GM19324 (cell line): ENCODE results near the gene METRNL.
"Not testable (repeated sequence)": the region's sequence is repeated elsewhere in the genome, so short reads cannot be mapped to it uniquely, and the experiment has no call there.

Experiments used
- ATAC-seq: cut with Tn5 transposase; IDR thresholded peaks from one replicate; pipeline ENCODE4 v1.9.1; 2021; ENCODE audit warnings: mild to moderate bottlenecking, moderate library complexity; ENCODE audit not compliant: unreplicated experiment, low FRiP score

The METRNL gene, protein sequence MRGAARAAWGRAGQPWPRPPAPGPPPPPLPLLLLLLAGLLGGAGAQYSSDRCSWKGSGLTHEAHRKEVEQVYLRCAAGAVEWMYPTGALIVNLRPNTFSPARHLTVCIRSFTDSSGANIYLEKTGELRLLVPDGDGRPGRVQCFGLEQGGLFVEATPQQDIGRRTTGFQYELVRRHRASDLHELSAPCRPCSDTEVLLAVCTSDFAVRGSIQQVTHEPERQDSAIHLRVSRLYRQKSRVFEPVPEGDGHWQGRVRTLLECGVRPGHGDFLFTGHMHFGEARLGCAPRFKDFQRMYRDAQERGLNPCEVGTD

GRCh38 chr17:83079352-83079747, at the start of gene METRNL:
TSS of gene METRNL (plus strand) at chr17:83079609. CDS start at chr17:83079816, 207 bp downstream.
- ATAC-seq: peak; percentile 46

DNA sequence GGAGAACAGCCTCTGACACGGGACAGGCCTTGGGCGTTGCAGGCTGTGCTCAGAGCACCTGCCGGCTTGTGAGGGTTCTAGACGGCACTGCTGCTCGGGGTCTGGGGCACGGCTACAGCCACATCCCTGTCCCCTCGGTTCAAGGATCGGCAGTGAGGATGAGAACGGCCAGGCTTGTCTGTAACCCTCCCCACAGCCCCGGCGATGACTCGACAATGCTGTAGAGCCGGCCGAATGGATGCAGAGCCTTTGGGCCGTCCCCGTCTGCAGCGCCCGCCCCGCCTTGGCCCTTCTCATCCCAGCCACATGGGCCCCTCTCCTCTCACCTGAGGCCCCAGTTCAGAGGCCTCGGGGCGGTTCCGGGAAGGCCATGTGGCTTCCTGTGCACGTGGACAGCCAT, 49.0 kb upstream of the METRNL start:
- ATAC-seq: no peak

DNA sequence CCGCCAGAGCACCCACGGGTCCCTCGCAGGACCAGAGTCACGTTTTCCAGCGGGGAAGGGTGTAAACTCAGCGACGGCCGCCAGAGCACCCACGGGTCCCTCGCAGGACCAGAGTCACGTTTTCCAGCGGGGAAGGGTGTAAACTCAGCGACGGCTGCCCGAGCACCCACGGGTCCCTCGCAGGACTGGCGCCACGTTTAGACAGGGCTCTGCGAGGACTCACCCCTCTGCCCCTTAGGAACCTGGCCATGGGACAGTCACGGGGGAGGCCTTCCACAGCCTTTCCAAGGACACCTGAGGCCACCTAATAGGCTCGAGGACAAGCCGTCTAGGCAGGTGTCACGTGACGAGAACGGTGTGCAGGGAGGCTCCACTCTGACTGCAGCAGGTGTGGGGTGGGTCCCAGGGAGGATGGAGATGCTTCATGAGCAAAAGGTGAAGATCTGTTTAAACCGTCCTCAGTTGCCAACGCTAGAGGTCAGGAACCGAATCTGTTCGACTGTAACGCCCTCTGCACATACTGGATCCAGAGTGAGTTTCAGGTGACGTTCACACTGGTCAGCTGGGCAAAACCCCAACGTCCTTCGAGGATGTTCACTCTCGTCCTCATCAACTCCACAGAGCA, 48.0 kb upstream of the METRNL start:
- ATAC-seq: no peak

GRCh38 chr17:83031946-83032451, 47.4 kb upstream of the METRNL start:
- not testable (repeated sequence) for ATAC-seq

DNA sequence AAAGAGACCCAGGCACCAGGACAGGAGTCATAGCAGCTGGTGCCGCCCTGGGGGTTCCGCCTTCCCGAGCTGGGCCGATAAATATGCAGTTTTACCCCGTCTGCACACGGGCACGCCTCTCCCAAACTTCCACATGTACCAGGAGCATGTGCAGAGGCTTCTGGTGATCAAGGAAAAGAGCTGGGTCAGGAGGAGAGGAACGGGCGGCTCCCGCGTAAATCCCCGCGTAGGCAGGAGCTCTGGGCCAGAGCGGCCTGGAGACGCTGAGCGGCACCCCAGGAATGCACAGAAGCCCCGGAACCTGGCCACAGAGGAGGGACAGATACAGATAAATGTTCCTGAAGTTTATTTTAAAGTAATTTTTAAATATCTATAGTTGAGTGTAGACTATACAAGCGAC, 46.6 kb upstream of the METRNL start:
- no peak for ATAC-seq

DNA sequence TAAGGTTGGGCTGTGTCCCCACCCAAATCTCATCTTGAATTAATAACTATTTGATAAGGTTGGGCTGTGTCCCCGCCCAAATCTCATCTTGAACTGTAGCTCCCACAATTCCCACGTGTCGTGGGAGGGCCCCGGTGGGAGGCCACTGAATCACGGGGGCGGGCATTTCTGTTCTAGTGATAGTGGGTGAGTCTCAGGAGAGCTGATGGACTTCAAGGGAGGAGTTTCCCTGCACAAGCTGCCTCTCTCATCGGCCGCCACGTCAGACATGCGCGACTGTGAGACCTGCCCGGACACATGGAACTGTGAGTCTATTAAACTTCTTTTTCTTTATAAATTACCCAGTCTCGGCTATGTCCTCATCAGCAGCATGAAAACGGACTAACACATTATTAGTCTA, 44.9 kb upstream of the METRNL start:
- no peak for ATAC-seq

DNA sequence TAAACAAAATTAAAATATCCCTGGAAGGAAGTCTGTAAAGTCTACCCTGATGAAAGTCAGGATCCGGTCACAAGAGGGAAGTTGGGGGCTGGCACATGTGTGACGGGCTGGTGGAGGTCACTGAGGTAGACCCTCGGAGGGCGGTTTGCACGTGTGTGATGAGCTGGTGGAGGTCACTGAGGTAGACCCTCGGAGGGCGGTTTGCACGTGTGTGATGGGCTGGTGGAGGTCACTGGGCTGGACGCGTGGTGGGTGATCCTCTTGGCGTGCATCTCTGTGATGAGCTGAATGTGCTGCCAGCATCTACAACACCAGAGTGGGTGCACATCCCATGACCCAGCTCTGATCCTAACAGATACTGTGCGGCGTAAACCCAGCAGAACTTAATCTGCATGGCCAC, 43.7 kb upstream of the METRNL start:
- ATAC-seq: no peak

GRCh38 chr17:83036193-83036592, 43.2 kb upstream of the METRNL start:
- no peak for ATAC-seq

DNA sequence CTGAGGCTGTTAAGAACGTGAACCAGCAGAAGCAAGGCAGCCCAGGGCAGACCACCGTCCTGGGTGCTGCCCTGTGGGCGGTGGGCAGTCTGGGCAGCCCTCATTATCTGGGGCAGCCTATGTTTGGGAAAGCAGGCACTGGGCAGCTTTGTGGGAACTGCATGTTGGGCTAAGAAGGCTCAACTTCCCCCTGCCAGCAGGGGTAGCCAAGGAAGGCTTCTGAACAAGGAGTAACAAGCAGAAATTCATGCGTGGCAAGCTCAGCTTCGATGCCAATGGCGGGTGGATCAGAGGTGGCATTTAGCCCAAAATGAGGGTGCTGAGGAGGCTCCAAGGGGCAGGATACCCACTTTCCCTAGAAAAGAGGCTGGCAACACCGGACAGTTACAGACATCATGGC, 42.7 kb upstream of the METRNL start:
- ATAC-seq: no peak

- no peak for ATAC-seq
Measured at GRCh38 chr17:83037084-83037873, 42.1 kb upstream of the METRNL start.

DNA sequence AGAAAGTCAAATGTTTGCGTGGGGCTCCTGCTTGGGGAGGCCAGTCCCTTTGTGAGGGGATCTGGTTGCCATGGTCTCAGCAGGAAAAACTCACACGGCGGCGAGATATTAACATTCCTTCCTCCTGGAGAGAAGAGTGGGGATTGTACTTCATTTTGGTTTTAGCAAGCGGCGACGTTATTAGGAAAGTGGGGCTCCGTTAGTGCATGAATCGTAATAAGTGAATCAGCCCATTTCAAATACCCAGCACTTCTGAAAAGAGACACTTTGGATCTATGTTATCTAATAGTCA, 41.6 kb upstream of the METRNL start:
- no peak for ATAC-seq

- not testable (repeated sequence) for ATAC-seq
Measured at GRCh38 chr17:83038983-83039382, 40.4 kb upstream of the METRNL start.

DNA sequence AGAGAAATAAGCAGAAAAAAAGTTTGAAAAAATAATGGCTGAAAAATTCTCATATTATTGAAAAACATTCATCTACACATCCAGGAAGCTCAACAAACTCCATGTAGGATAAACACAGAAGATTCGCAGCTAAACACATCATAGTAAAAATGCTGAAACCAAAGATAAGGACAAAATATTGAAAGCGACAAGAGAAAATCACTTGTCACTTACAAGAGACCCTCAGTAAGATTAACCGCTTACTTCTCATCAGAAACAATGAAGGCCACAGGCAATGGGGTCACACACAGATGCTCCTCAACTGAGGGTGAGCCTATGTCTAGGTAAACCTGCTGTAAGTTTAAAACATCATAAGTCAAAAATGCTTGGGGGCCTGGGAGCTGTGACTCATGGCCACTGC, 38.1 kb upstream of the METRNL start:
- ATAC-seq: no peak

DNA sequence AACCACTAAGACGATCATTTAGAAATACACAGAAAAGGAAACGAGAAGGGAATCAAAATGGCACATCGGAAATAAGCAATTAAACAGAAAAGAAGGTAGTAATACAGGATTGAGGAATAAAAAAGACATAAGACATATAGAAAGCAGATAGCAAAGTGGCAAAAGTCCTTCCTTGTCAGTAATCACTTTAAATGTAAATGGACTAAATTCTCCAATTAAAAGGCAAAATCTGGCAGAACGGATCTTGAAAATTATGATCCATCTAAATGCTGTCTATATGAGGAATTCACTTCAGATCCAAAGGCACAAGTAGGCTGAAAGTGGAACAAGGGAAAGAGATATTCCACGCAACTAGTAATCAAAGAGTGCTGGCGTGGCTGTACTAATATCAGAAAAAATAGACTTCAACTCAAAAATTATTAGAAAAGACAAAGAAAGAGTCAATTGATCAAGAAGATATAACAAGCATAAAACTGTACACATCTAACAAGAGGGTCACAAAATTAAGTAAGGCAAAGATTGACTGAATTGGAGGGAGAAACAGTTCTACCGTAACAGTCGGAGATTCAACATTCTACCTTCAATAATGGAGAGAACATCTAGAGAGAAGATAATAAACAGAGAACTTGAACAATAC, 36.8 kb upstream of the METRNL start:
- ATAC-seq: no peak

GRCh38 chr17:83044479-83044878, 34.9 kb upstream of the METRNL start:
- not testable (repeated sequence) for ATAC-seq

GRCh38 chr17:83046448-83047181, 32.8 kb upstream of the METRNL start:
- ATAC-seq: no peak

GRCh38 chr17:83047182-83047478, 32.3 kb upstream of the METRNL start:
- ATAC-seq: no peak

- not testable (repeated sequence) for ATAC-seq
Measured at GRCh38 chr17:83047818-83048475, 31.5 kb upstream of the METRNL start.

- ATAC-seq: no peak
Measured at GRCh38 chr17:83050651-83051395, 28.6 kb upstream of the METRNL start.
